ENCODE data around the gene CCND3.
A peak's percentile ranks its signal among the peaks of the same experiment; 100 is the strongest.

Gene CCND3

GRCh38 chr6:41921712-41921998 lies 20.0 kb downstream of the CCND3 start:
- no peak for DNase-seq (ENCODE audit: low read depth)

GRCh38 chr6:41920921-41921711 lies 20.5 kb downstream of the CCND3 start, which contains the start of the genes BYSL and MED20:
Gene BYSL (plus strand): TSS chr6:41921499. CDS start chr6:41921563, 64 bp downstream.
Gene MED20 (minus strand): TSS chr6:41921139. CDS start chr6:41921018, 121 bp downstream.
- DNase-seq (ENCODE audit: low read depth), result peak; percentile 89

GRCh38 chr6:41917528-41917927 lies 24.1 kb downstream of the CCND3 start:
- peak; percentile 82 for DNase-seq (ENCODE audit: low read depth)

- no peak for DNase-seq (ENCODE audit: low read depth)
Observed at GRCh38 chr6:41914869-41915530, 26.6 kb downstream of the CCND3 start.

GRCh38 chr6:41914343-41914742 lies 27.3 kb downstream of the CCND3 start:
- DNase-seq (ENCODE audit: low read depth), result no peak

GRCh38 chr6:41909727-41910126 lies 31.9 kb downstream of the CCND3 start:
- DNase-seq (ENCODE audit: low read depth), result no peak

GRCh38 chr6:41901882-41902519 lies 39.6 kb downstream of the CCND3 start:
- DNase-seq (ENCODE audit: low read depth), result no peak

- DNase-seq (ENCODE audit: low read depth), result no peak
Observed at GRCh38 chr6:41900861-41901260, 40.7 kb downstream of the CCND3 start.

GRCh38 chr6:41896281-41896680 lies 45.3 kb downstream of the CCND3 start:
- no peak for DNase-seq (ENCODE audit: low read depth)

GRCh38 chr6:41895300-41896233 lies 46.0 kb downstream of the CCND3 start, which contains the start of gene USP49:
Gene USP49 (minus strand): TSS chr6:41895375. CDS start chr6:41806983, 88,392 bp downstream.
- DNase-seq (ENCODE audit: low read depth), result peak; percentile 59

GRCh38 chr6:41894366-41895299 lies 47.0 kb downstream of the CCND3 start:
- DNase-seq (ENCODE audit: low read depth), result no peak

GRCh38 chr6:41892921-41893564 lies 48.6 kb downstream of the CCND3 start:
- no peak for DNase-seq (ENCODE audit: low read depth)

GRCh38 chr6:41887331-41887751 lies 54.3 kb downstream of the CCND3 start:
- DNase-seq (ENCODE audit: low read depth), result no peak

GRCh38 chr6:41885930-41886329 lies 55.7 kb downstream of the CCND3 start:
- no peak for DNase-seq (ENCODE audit: low read depth)

GRCh38 chr6:41884957-41885356 lies 56.7 kb downstream of the CCND3 start:
- DNase-seq (ENCODE audit: low read depth), result no peak
